Astrocyte of the cerebellum (primary cell): Measurements from ENCODE around the gene CYREN.

Experiments
- DNase-seq: peaks from one replicate; pipeline ENCODE4 v3.0.0-alpha.2; 2011; ENCODE audit warnings: low read depth
- H3K4me3 ChIP-seq: 2 replicates; pipeline ENCODE4 v1.5.1; 2011; ENCODE audit warnings: mild to moderate bottlenecking, low read depth, low read length, moderate library complexity
- in situ Hi-C: cut with HindIII; loops from 2 replicates; pipeline ENCODE4 v1.10.0; 2017; ENCODE audit warnings: low sequenced_read_pairs
- TF ChIP-seq, protein P1 (sequence below): IDR thresholded peaks from 2 replicates; pipeline ENCODE4 v1.5.1; 2012; ENCODE audit warnings: low read length, low read depth, moderate library complexity, mild to moderate bottlenecking; ENCODE audit errors: missing control alignments

CYREN gene

DNA sequence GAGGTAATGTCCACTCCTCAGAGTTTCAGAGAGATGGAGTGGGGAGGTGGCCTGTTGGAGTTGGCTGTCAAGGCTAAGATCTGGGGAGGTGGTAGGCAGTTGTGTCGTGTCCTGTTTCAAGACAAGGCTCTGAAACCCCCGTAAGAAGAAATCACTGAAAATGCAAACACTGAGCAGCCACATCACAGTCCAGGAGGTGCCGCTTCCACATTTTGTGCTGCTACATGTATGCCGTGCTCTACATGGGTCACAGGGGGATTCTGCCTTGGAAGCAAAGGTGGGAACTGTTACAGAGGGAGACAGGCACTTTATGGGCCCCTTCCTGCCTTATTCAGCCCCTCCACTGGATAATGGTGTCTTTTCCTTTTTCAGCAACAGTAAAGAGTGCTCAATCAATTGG lies 28.9 kb upstream of the CYREN start:
- no peak for DNase-seq
- in situ Hi-C loops: no loop called here
- TF ChIP-seq, protein P1, sequence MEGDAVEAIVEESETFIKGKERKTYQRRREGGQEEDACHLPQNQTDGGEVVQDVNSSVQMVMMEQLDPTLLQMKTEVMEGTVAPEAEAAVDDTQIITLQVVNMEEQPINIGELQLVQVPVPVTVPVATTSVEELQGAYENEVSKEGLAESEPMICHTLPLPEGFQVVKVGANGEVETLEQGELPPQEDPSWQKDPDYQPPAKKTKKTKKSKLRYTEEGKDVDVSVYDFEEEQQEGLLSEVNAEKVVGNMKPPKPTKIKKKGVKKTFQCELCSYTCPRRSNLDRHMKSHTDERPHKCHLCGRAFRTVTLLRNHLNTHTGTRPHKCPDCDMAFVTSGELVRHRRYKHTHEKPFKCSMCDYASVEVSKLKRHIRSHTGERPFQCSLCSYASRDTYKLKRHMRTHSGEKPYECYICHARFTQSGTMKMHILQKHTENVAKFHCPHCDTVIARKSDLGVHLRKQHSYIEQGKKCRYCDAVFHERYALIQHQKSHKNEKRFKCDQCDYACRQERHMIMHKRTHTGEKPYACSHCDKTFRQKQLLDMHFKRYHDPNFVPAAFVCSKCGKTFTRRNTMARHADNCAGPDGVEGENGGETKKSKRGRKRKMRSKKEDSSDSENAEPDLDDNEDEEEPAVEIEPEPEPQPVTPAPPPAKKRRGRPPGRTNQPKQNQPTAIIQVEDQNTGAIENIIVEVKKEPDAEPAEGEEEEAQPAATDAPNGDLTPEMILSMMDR: no peak
- no peak overlapping the region for H3K4me3 ChIP-seq

DNA sequence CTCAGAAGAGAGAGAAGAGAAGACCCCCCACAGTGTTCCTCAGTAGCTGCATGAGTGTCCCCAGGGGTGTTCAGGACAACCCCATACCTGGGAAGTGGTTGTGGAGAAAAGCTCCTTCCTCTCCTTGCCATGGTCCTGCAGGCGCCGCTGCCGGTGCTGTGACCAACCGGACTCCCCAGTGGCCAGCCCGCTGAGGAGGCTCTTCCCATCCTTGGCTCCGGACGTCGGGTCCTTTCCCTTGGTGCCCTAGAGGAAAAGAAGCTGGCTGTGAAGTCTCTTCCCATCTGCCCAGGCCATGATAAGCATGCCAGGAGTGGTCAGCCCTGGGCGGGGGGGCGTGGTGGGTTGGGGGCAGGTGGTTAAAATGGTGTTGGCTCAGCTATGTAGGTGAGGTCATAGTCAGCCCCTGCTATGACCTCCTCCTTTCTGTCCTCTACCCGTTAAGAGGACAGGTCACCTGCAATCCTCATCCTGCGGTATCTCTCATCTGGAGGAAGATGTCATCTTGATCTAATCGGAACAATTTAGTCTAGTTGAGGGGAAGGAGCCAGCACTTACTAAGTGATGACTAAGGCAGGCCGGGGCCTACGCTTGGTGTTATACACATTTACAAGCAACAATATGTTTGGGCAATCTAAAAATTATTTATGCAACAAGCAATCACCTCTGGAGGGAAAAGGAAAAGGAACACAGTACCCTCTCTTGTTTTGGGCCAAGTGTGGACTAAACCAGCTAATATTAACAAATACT lies 27.6 kb upstream of the CYREN start:
- no peak overlapping the region for H3K4me3 ChIP-seq
- DNase-seq: no peak
- TF ChIP-seq, protein P1: no peak
- in situ Hi-C loops: no loop called here

DNA sequence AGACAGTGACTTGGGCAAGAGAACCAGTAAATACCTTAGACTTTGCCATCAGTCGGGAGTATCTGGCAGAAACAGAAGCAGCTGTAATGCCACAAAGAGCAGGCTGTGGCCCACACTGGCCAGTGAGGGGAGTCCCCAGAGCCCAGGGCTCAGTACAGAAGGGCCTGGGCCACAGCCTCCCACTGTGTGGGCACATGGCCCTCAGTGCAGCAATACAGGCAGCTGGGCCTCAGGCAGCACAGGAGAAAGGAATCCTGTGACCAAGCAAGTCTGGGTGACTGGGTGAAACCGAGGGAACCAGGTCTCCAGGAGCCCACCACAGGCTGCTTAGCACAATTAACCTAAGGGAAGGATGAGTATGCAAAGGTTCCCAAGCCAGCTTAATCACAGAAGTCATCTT lies 26.8 kb upstream of the CYREN start:
- DNase-seq: no peak
- H3K4me3 ChIP-seq: no peak overlapping the region
- in situ Hi-C loops: no loop called here
- TF ChIP-seq, protein P1: no peak

DNA sequence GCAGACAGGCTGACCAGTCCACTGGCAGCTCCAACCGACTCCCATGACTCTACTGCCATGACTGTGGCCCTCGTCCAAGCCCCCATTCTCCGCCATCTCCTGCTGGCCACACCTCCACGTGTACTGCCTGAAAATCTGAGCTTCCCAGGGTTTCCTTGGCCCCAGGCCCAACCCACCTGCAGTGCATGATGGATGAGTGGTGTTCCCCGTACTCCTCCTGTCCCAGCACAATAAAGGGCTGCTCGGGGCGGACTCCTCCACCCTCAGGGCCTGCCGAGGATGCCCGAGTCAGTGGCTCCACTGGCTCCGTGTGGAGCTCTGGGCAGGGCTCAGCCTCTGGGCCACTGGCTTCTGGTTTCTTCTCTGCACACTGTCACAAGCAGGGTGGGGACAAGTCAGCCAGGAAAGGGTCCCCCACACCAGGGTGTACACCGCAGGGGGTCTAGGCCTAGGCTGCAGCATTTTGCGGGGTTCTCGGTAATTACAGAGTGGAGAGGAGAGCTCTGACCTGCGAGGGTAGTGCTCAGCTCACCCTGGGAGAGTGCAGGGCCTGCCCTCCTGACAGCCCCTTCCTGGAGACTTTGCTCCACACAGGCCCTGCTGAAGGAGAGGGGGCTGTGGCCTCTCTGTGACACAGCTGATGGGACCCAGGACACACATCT lies 25.6 kb upstream of the CYREN start:
- TF ChIP-seq, protein P1: no peak
- in situ Hi-C loops: no loop called here

DNA sequence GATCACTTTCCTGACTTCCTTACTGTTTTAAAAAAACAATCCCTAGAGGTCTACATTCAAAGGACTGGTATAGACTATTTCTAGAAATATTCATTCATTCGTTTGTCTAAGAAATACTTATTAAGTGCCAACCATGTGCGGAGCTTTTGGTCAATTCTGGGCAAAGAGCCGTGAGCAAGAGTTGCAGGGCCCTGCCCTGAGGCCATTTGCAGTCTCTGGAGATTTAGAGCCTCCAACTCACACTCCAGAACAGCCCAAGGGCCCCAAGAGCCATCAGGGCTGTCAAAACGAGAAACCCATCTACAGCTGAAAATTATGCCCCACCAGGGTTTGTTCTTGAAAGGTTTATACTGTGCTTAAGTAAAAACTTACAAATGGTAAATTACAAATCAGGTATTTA lies 24.6 kb upstream of the CYREN start:
- TF ChIP-seq, protein P1: no peak
- in situ Hi-C loops: no loop called here
- DNase-seq: no peak
- no peak overlapping the region for H3K4me3 ChIP-seq

More for the DNA sequence above, 25.6 kb upstream of the CYREN start:
- peak; percentile 24 for DNase-seq
- H3K4me3 ChIP-seq: no peak overlapping the region

DNA sequence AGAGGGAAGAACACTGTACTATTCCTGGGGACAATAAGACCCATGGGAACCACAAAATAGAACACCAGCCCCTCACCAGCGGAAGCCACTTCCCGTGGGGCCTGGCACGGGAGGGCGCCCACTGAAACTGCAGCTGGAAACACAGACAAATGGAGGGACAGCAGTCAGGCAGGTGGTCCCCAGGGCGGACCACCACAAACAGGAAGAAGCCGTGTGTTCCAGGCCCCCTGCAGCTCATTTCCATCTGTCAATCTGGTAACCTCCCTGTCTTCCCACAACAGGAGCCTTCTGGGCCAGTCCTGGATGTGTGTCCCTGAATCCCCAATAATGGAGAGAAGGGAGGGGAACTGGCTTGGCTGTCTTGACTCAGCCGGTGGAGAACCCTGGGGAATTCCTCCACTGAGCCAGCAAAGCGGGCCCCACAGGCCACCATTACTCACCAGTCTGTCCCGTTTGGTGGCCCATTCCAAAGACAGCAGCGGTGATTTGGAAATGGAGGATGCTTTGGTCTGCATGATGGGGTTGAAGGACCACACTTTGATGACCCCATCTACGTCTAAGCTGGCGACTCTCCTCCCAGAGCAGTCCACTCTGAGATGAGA lies 24.1 kb upstream of the CYREN start:
- DNase-seq: no peak
- TF ChIP-seq, protein P1: no peak
- in situ Hi-C loops: no loop called here
- no peak overlapping the region for H3K4me3 ChIP-seq
